ENCODE data around the gene MARCO. TPM values are rescaled to one million over a fixed set of nuclear protein-coding genes. Genes with fewer than 3 reads are reported as not detected.

MARCO gene
- polyA plus RNA-seq, 1 donor (not counting 4 experiments of a cell fraction or from before 2014, with no cell fraction given): 0.13 TPM

- dilution Hi-C loops (cut with MboI; ENCODE audit: extremely low pct_ligation_motif_present, low sequenced_read_pairs): no loop called here
- no peak overlapping the region for H3K27ac ChIP-seq (ENCODE audit: control insufficient read depth, insufficient read depth, low read length)
- H3K4me2 ChIP-seq (ENCODE audit: control insufficient read depth, extremely low read depth, insufficient read depth, low read depth, low read length): no peak overlapping the region
- DNase-seq (ENCODE audit: low read depth, low spot score) (no peak), FAIRE-seq (no peak)
- H3K4me1 ChIP-seq (ENCODE audit: control insufficient read depth, extremely low read depth, insufficient read depth, low read length): no peaks in the 10 kb centered on the region
- H4K20me1 ChIP-seq (ENCODE audit: control insufficient read depth, extremely low read depth, insufficient read depth, low read length): no peaks in the 10 kb centered on the region
- H3K79me2 ChIP-seq (ENCODE audit: control insufficient read depth, insufficient read depth, low read length): no peaks in the 10 kb centered on the region
- no peaks in the 10 kb centered on the region for H3K9me1 ChIP-seq (ENCODE audit: control insufficient read depth, extremely low read depth, insufficient read depth, low read length)
- H3K9ac ChIP-seq (ENCODE audit: control insufficient read depth, extremely low read depth, insufficient read depth, low read length): no peak overlapping the region
- H3K27me3 ChIP-seq (ENCODE audit: control insufficient read depth, extremely low read depth, insufficient read depth, low read length): peaks cover 9% of the 10 kb centered on the region
- H2AFZ ChIP-seq (ENCODE audit: control insufficient read depth, low read length): no peak overlapping the region
- H3K9me3 ChIP-seq (ENCODE audit: control insufficient read depth, low read depth, low read length): no peaks in the 10 kb centered on the region
- H3K4me3 ChIP-seq (ENCODE audit: control insufficient read depth in 2 of 3, extremely low read depth in 1 of 3, insufficient read depth in 2 of 3, low read depth in 1 of 3, low read length in 3 of 3): no peak overlapping the region
- TF ChIP-seq CTCF (optimal IDR thresholded peaks at IDR 0.05 in 1 of 3, IDR thresholded peaks at IDR 0.05 in 1 of 3, conservative IDR thresholded peaks at IDR 0.05 in 1 of 3; ENCODE audit: extremely low read depth in 1 of 3, insufficient read depth in 2 of 3, low read length in 3 of 3) (no peak), EZH2 (IDR thresholded peaks at IDR 0.05; ENCODE audit: low read length) (no peak)
- no peaks in the 10 kb centered on the region for H3K36me3 ChIP-seq (ENCODE audit: control insufficient read depth in 2 of 2, extremely low read depth in 1 of 2, insufficient read depth in 2 of 2, low read length in 2 of 2)
These were observed 83.0 kb downstream of the MARCO start for GRCh38 chr2:119025013-119025412.

GRCh38 chr2:119025762-119026351 lies 83.9 kb downstream of the MARCO start:
- no peaks in the 10 kb centered on the region for H3K79me2 ChIP-seq (ENCODE audit: control insufficient read depth, insufficient read depth, low read length)
- peaks cover 14% of the 10 kb centered on the region for H3K27me3 ChIP-seq (ENCODE audit: control insufficient read depth, extremely low read depth, insufficient read depth, low read length)
- H3K9me3 ChIP-seq (ENCODE audit: control insufficient read depth, low read depth, low read length): no peaks in the 10 kb centered on the region
- no peak overlapping the region for H3K4me2 ChIP-seq (ENCODE audit: control insufficient read depth, extremely low read depth, insufficient read depth, low read depth, low read length)
- FAIRE-seq (no peak), DNase-seq (ENCODE audit: low read depth, low spot score) (no peak)
- dilution Hi-C loops (cut with MboI; ENCODE audit: extremely low pct_ligation_motif_present, low sequenced_read_pairs): no loop called here
- H3K4me1 ChIP-seq (ENCODE audit: control insufficient read depth, extremely low read depth, insufficient read depth, low read length): no peaks in the 10 kb centered on the region
- no peak overlapping the region for H2AFZ ChIP-seq (ENCODE audit: control insufficient read depth, low read length)
- no peaks in the 10 kb centered on the region for H3K36me3 ChIP-seq (ENCODE audit: control insufficient read depth in 2 of 2, extremely low read depth in 1 of 2, insufficient read depth in 2 of 2, low read length in 2 of 2)
- H3K27ac ChIP-seq (ENCODE audit: control insufficient read depth, insufficient read depth, low read length): no peak overlapping the region
- no peak overlapping the region for H3K4me3 ChIP-seq (ENCODE audit: control insufficient read depth in 2 of 3, extremely low read depth in 1 of 3, insufficient read depth in 2 of 3, low read depth in 1 of 3, low read length in 3 of 3)
- H3K9me1 ChIP-seq (ENCODE audit: control insufficient read depth, extremely low read depth, insufficient read depth, low read length): no peaks in the 10 kb centered on the region
- no peak for TF ChIP-seq CTCF (optimal IDR thresholded peaks at IDR 0.05 in 1 of 3, IDR thresholded peaks at IDR 0.05 in 1 of 3, conservative IDR thresholded peaks at IDR 0.05 in 1 of 3; ENCODE audit: extremely low read depth in 1 of 3, insufficient read depth in 2 of 3, low read length in 3 of 3)
- no peak for TF ChIP-seq EZH2 (IDR thresholded peaks at IDR 0.05; ENCODE audit: low read length)
- H4K20me1 ChIP-seq (ENCODE audit: control insufficient read depth, extremely low read depth, insufficient read depth, low read length): no peaks in the 10 kb centered on the region
- H3K9ac ChIP-seq (ENCODE audit: control insufficient read depth, extremely low read depth, insufficient read depth, low read length): no peak overlapping the region

Measured in keratinocyte (primary cell).